Fibroblast of the aortic adventitia (primary cell): ENCODE data around the gene PLAC8L1. TPM values are rescaled to one million over a fixed set of nuclear protein-coding genes. Genes with fewer than 3 reads are reported as not detected.

ENCODE experiments used
- DNase-seq: peaks from one replicate; pipeline ENCODE4 v3.0.0-alpha.2; 2010; ENCODE audit warnings: low read depth
- H3K4me3 ChIP-seq: 2 replicates; pipeline ENCODE4 v1.5.1; 2011; ENCODE audit warnings: low read depth, mild to moderate bottlenecking, control low read depth, low read length, moderate library complexity
- total RNA-seq: library from RNA; depleted of rRNA; stranded (reverse); fragments of >200 nt; gene quantifications from 2 replicates; pipeline ENCODE4 v1.2.3, GENCODE V29; 2012; ENCODE audit warnings: low replicate concordance
- TF ChIP-seq, protein P1 (sequence below): IDR thresholded peaks from 2 replicates; pipeline ENCODE4 v1.5.1; 2011; ENCODE audit warnings: mild to moderate bottlenecking, low read length, control low read depth, inconsistent platforms; ENCODE audit not compliant: insufficient read depth

The PLAC8L1 gene
- total RNA-seq, 1 donor: not detected

- TF ChIP-seq, protein P1, sequence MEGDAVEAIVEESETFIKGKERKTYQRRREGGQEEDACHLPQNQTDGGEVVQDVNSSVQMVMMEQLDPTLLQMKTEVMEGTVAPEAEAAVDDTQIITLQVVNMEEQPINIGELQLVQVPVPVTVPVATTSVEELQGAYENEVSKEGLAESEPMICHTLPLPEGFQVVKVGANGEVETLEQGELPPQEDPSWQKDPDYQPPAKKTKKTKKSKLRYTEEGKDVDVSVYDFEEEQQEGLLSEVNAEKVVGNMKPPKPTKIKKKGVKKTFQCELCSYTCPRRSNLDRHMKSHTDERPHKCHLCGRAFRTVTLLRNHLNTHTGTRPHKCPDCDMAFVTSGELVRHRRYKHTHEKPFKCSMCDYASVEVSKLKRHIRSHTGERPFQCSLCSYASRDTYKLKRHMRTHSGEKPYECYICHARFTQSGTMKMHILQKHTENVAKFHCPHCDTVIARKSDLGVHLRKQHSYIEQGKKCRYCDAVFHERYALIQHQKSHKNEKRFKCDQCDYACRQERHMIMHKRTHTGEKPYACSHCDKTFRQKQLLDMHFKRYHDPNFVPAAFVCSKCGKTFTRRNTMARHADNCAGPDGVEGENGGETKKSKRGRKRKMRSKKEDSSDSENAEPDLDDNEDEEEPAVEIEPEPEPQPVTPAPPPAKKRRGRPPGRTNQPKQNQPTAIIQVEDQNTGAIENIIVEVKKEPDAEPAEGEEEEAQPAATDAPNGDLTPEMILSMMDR: no peak
- no peak for DNase-seq
- H3K4me3 ChIP-seq: no peak overlapping the region
Observed at GRCh38 chr5:146073239-146073900, 32.0 kb downstream of the PLAC8L1 start.

DNA sequence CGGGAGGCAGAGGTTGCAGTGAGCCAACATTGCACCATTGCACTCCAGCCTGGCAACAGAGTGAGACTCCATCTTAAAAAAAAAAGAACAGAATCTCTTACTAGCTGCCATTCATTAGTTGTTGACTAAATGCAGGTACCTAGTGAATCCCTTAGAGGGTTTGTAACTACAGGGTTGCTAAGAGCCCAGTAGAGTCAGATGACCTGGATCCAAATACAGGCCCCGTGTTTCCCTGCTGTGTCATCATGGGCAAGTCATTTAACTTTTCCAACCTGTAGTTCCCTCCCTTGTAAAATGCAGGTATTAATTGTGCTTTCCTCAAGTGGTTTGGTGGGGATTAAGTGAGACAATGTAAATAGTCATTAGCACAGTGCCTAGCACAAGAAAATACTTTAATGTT, 32.8 kb downstream of the PLAC8L1 start:
- no peak for DNase-seq
- H3K4me3 ChIP-seq: no peak overlapping the region
- TF ChIP-seq, protein P1: no peak

GRCh38 chr5:146071171-146071570, 34.2 kb downstream of the PLAC8L1 start:
- TF ChIP-seq, protein P1: no peak
- no peak overlapping the region for H3K4me3 ChIP-seq
- no peak for DNase-seq

DNA sequence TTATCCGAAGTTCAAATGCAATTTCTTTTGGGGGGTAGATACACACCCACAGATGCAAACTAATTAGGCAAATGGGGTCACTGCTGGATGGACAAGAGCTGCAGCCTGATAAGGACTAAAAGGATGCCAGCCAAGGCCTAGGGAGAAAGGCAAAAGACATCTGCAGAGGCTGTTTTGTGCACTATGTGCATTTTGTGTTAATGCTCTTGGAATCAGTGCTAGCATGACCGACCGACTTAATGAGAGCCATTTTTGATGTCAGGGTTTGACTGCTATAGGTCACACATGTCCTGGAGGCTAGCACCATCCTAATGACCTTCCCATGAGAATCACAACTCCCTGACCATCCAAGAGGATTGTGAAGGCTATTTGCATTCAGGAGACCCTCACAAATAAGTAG, 34.6 kb downstream of the PLAC8L1 start:
- TF ChIP-seq, protein P1: no peak
- DNase-seq: no peak
- H3K4me3 ChIP-seq: no peak overlapping the region

DNA sequence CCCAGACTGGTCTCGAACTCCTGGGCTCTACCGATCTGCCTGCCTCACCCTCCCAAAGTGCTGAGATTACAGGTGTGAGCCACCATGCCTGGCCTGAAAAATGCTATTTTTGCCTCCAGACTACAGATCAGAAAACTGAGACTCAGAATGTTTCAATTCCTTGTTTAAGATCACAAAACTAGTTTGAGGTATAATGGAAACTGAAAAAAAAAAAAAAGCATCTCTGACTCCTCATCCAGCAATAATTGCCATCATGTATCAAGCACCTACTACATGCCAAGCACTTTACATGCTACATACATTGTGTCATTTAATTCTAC, 35.6 kb downstream of the PLAC8L1 start:
- no peak for DNase-seq
- TF ChIP-seq, protein P1: no peak
- H3K4me3 ChIP-seq: no peak overlapping the region

DNA sequence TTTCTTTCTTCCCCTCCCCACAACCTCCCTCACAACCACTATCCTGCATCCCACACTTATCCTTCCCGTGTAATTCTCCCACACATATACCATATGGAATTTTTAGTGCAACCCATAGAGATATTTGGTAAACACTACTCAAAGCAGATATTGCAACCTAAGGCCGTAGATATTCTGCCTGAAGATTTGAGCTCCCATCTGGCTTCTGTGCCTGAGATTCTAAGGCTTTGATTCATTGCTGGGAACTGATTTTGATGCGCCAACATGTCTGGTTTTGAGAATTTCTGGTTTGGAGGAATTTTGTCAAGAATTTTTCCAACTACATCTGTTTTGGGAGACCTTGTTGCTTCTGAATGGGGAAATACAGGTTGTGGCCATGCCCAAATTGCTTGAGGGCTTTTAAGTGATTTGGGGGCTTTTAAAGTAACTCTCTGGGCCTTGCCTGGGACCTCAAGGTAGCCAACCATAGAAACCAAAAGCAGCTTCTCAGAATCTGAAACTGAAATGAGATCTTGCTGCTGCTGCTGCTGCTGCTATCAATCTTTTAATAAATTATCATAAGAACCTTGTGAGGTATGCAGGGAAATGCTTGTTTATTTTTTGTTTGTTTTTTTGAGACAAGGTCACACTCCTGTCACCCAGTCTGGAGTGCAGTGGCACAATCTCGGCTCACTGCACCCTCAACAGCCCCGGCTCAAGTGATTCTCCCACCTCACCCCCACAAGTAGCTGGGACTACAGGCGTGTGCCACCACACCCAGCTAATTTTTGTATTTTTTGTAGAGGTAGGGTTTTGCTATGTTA, 36.2 kb downstream of the PLAC8L1 start:
- no peak for DNase-seq
- TF ChIP-seq, protein P1: no peak
- no peak overlapping the region for H3K4me3 ChIP-seq

DNA sequence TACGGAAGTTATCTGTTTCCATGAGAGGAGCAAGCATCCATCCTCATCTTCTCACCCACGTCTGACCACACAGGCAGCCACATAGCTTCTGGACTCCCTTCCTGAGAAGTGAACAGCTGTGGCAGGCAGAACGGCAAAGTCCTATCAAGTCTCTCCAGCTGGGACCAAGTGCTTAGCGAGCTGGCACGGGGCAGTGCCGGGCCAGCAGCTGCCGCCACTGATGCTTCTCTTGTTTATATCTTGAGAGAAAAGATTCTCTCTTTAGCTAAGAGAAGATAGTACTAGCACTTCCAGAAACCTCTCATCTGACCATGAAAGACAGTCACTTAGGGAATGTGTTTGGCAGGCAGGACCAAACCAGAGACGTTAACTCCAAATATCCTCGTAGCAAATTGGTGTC, 37.2 kb downstream of the PLAC8L1 start:
- H3K4me3 ChIP-seq: no peak overlapping the region
- TF ChIP-seq, protein P1: no peak
- no peak for DNase-seq
